Upper lobe of left lung (tissue), 6 donors: ENCODE data around the gene SRBD1. TPM values are rescaled to one million over a fixed set of nuclear protein-coding genes. Genes with fewer than 3 reads are reported as not detected.

Experiments used
- ATAC-seq, 2 donors: fragments of 200-7000 bp; cut with Tn5 transposase; one replicate each; pipeline ENCODE4 v1.9.1; 2022; ENCODE audit warnings: mild to moderate bottlenecking in 2 of 2, moderate library complexity in 2 of 2; ENCODE audit not compliant: low FRiP score in 2 of 2
- DNase-seq, 2 donors: peaks; one replicate each; pipeline ENCODE4 v3.0.0-alpha.2; 2019 to 2020
- H3K27ac ChIP-seq, 4 donors: fragments of 200-600 bp; sonication (generic); one replicate each; pipeline ENCODE4 v1.5.1; 2016 to 2019
- H3K27me3 ChIP-seq, 4 donors: fragments of 200-600 bp; sonication (generic); one replicate each; pipeline ENCODE4 v1.5.1; 2017 to 2019
- H3K36me3 ChIP-seq, 4 donors: fragments of 200-600 bp; sonication (generic); one replicate each; pipeline ENCODE4 v1.5.1; 2016 to 2019
- H3K4me1 ChIP-seq, 4 donors: fragments of 200-600 bp; sonication (generic); one replicate each; pipeline ENCODE4 v1.5.1; 2018 to 2019
- H3K4me3 ChIP-seq, 4 donors: fragments of 200-600 bp; sonication (generic); one replicate each; pipeline ENCODE4 v1.5.1; 2017 to 2019; ENCODE audit warnings: mild to moderate bottlenecking in 2 of 4, moderate library complexity in 1 of 4
- H3K9me3 ChIP-seq, 4 donors: fragments of 200-600 bp; sonication (generic); one replicate each; pipeline ENCODE4 v1.5.1; 2018 to 2019
- EP300 ChIP-seq, 4 donors: sonication (generic); formaldehyde crosslinking; IDR thresholded peaks; one replicate each; pipeline ENCODE4 v1.5.1; 2017; ENCODE audit warnings: antibody characterized with exemption in 4 of 4, control low read depth in 2 of 4
- POLR2A ChIP-seq, 4 donors: fragments of 450-650 bp; IDR thresholded peaks; one replicate each; pipeline ENCODE4 v1.5.1; 2016 to 2017; ENCODE audit warnings: antibody characterized with exemption in 4 of 4, mild to moderate bottlenecking in 2 of 4
- POLR2AphosphoS5 ChIP-seq, 2 donors: sonication (generic); formaldehyde crosslinking; IDR thresholded peaks; one replicate each; pipeline ENCODE4 v1.5.1; 2017; ENCODE audit warnings: antibody characterized with exemption in 2 of 2
- WGBS, 2 donors: methylation state at CpG; one replicate each; pipeline ENCODE4 v1.1.5; 2017 to 2018; 5-methylcytosine and 5-hydroxymethylcytosine counted together
- total RNA-seq, 6 donors: library from RNA; depleted of rRNA in 4 of 6; stranded (reverse); fragments of >200 nt in 4 of 6; gene quantifications; one replicate each; pipeline versions ENCODE4 v1.1.0 to v1.2.1, GENCODE V29; 2016 to 2021
- TF ChIP-seq, protein P1 (sequence below), 6 experiments: fragments of 450-650 bp in 4 of 6; fragments of 200-600 bp in 2 of 6; sonication (generic) in 2 of 6; IDR thresholded peaks; one replicate each; pipeline ENCODE4 v1.5.1; 2016 to 2019; ENCODE audit warnings: antibody characterized with exemption in 6 of 6
- donor health status: DM: no; HTN: no; CAD: no; lungs with moderate emphysema.
- donor health status: DM: no; HTN: yes; CAD: no; lungs with severe emphysema.

The SRBD1 gene
- total RNA-seq, 6 donors from 2014 or later = 16.4 to 38.3 (median 19.0) TPM

DNA sequence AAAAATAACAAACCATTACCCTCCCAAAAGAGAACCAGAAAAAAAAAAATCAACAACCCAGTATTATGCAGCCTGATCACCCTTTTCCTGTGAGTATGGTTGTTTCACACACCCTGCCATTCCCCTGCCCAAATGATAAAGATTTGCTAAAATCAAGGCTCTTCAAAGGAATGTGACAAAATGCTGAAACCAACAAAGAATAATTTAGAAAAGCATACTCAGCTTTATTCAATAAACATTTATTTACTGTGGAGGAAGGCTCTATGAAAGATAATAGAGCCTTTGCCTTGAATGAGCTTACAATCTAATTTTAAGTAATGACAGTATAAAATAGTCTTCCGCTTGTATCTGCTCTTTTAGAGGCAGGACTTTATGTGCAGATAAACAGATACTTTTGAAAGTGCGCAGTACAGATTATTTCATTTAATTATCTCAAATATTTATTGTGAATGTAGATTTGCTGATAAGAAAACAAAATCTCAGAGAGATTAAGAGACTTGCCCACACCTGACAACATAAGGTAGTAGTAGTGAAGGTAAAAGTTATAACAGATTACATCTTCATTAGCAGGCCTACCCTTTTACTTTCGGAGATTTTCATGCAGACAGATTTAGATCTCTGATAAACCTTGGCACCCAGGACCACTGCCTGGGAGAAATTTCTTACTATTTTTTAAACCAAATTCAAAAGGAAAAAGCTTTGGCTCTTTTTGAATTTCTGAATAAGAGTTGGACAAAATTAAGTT, 211.9 kb downstream of the SRBD1 start:
- H3K4me3 ChIP-seq = no peak overlapping the region
- ATAC-seq (no peak), DNase-seq (no peak)
- no peaks in the 10 kb centered on the region for H3K27me3 ChIP-seq
- no peak overlapping the region for H3K27ac ChIP-seq
- 99% methylated on average over 3 of the region's 3 CpGs for WGBS, 2 donors
- peaks cover 0 to 5% (median 0%) of the 10 kb centered on the region in 4 donors for H3K36me3 ChIP-seq
- H3K4me1 ChIP-seq = no peaks in the 10 kb centered on the region
- TF ChIP-seq, protein P1, sequence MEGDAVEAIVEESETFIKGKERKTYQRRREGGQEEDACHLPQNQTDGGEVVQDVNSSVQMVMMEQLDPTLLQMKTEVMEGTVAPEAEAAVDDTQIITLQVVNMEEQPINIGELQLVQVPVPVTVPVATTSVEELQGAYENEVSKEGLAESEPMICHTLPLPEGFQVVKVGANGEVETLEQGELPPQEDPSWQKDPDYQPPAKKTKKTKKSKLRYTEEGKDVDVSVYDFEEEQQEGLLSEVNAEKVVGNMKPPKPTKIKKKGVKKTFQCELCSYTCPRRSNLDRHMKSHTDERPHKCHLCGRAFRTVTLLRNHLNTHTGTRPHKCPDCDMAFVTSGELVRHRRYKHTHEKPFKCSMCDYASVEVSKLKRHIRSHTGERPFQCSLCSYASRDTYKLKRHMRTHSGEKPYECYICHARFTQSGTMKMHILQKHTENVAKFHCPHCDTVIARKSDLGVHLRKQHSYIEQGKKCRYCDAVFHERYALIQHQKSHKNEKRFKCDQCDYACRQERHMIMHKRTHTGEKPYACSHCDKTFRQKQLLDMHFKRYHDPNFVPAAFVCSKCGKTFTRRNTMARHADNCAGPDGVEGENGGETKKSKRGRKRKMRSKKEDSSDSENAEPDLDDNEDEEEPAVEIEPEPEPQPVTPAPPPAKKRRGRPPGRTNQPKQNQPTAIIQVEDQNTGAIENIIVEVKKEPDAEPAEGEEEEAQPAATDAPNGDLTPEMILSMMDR (IDR thresholded peaks at IDR 0.05) = no peak
- no peak for TF ChIP-seq POLR2A (IDR thresholded peaks at IDR 0.05)
- no peak for TF ChIP-seq EP300 (IDR thresholded peaks at IDR 0.05)
- no peak for TF ChIP-seq POLR2AphosphoS5 (IDR thresholded peaks at IDR 0.05)
- no peaks in the 10 kb centered on the region for H3K9me3 ChIP-seq

DNA sequence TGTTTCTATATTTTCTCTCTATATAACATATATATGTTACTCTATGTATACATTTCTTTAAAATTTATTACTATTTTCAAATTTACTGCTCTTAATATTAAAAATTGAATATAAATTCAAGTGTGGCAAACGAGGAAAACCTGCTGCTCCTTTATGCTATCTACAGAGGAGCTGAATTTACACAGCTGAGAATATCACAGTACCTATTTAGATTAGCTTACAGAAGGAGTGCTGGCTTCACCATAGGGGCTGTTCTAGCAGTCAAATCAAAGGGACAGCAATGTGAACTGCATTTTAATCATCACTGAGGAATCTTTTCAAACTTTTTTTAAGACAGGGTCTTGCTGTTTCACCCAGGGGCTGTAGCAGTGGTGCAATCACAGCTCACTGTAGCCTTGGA, 213.8 kb downstream of the SRBD1 start:
- H3K9me3 ChIP-seq = no peaks in the 10 kb centered on the region
- no peaks in the 10 kb centered on the region for H3K27me3 ChIP-seq
- WGBS, 2 donors = 91 to 94% methylated on average over 1 of the region's 1 CpG
- ATAC-seq = no peak
- TF ChIP-seq POLR2AphosphoS5 (IDR thresholded peaks at IDR 0.05) = no peak
- no peak for TF ChIP-seq POLR2A (IDR thresholded peaks at IDR 0.05)
- TF ChIP-seq, protein P1 (IDR thresholded peaks at IDR 0.05) = no peak
- TF ChIP-seq EP300 (IDR thresholded peaks at IDR 0.05) = no peak
- no peak for DNase-seq
- H3K36me3 ChIP-seq = peaks cover 0 to 11% (median 2%) of the 10 kb centered on the region in 4 donors
- no peaks in the 10 kb centered on the region for H3K4me1 ChIP-seq
- no peak overlapping the region for H3K4me3 ChIP-seq
- H3K27ac ChIP-seq = no peak overlapping the region

DNA sequence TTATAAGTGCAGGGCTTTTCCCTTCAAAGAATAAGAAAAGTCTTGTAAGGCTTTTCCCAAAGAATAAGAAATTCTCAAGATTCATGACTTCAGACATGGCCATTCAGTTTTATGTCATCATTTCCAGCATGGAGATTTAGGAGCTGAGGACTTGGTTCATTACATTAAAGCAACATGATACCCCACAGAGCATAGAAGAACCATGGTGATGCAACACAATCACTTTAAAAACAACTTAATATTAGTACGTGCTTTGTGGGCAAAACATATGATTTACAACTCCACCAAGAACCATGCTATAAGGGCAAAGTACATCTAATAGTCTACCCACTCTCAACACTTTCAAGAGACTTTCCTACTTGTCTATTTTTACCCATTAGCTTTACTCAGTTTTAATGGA, 214.4 kb downstream of the SRBD1 start:
- peaks cover 0 to 13% (median 2%) of the 10 kb centered on the region in 4 donors for H3K36me3 ChIP-seq
- no peak overlapping the region for H3K4me3 ChIP-seq
- ATAC-seq (no peak), DNase-seq (no peak)
- 95 to 100% methylated on average over 1 of the region's 1 CpG for WGBS, 2 donors
- TF ChIP-seq, protein P1 (IDR thresholded peaks at IDR 0.05) = no peak
- TF ChIP-seq EP300 (IDR thresholded peaks at IDR 0.05) (no peak), POLR2AphosphoS5 (IDR thresholded peaks at IDR 0.05) (no peak), POLR2A (IDR thresholded peaks at IDR 0.05) (no peak)
- no peak overlapping the region for H3K27ac ChIP-seq
- H3K27me3 ChIP-seq = no peaks in the 10 kb centered on the region
- no peaks in the 10 kb centered on the region for H3K4me1 ChIP-seq
- H3K9me3 ChIP-seq = no peaks in the 10 kb centered on the region

DNA sequence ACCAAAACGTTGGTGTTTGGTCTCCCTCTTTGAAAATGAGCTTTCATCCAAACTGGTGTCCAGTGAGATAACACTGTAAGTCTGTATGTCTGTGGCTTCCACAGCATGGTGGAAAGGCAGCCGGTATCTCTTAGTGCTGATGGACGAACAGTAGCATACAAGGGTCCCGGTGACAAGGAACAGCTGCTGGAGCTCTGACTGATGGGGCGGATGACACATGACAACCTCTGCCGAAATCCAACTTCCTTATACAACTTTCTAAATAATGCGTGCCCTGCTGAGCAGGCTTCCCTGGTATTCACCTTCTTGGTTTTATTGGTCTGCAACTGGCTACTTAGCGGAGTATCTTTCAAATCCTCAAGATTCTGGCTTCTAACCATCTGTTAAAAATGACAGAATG, 216.2 kb downstream of the SRBD1 start:
- ATAC-seq (no peak), DNase-seq (no peak)
- Histone ChIP-seq H3K9me3 (no peaks in the 10 kb centered on the region), H3K4me1 (no peaks in the 10 kb centered on the region), H3K27me3 (no peaks in the 10 kb centered on the region), H3K4me3 (no peak overlapping the region), H3K27ac (no peak overlapping the region), H3K36me3 (peaks cover 0 to 8% (median 2%) of the 10 kb centered on the region in 4 donors)
- WGBS, 2 donors = 88 to 91% methylated on average over 8 of the region's 8 CpGs
- TF ChIP-seq, protein P1 (IDR thresholded peaks at IDR 0.05) = no peak
- TF ChIP-seq POLR2AphosphoS5 (IDR thresholded peaks at IDR 0.05) (no peak), EP300 (IDR thresholded peaks at IDR 0.05) (no peak), POLR2A (IDR thresholded peaks at IDR 0.05) (no peak)

DNA sequence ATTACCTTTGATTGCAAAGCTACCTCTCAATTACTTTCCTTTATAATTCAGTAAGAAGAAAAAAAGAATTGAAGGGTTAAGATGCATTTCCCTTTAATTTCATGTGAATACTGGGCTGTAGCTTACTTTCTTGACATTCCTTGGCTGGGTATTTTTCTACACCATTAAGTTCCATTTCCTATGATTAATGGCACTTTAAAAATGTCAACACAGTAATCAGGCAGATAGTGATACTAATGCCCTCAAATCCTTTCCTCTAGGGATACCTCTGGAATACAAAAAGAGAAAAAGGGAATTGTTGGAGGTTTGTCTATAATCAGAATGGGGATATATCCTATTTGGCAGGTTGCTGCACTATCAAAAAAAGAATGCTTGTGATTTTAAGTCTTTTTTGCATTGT, 216.9 kb downstream of the SRBD1 start:
- H3K36me3 ChIP-seq = peaks cover 0 to 11% (median 2%) of the 10 kb centered on the region in 4 donors
- no peak for ATAC-seq
- no peaks in the 10 kb centered on the region for H3K27me3 ChIP-seq
- no peak overlapping the region for H3K4me3 ChIP-seq
- no peaks in the 10 kb centered on the region for H3K9me3 ChIP-seq
- no peak for DNase-seq
- TF ChIP-seq EP300 (IDR thresholded peaks at IDR 0.05) = no peak
- TF ChIP-seq POLR2AphosphoS5 (IDR thresholded peaks at IDR 0.05) = no peak
- no peak for TF ChIP-seq POLR2A (IDR thresholded peaks at IDR 0.05)
- TF ChIP-seq, protein P1 (IDR thresholded peaks at IDR 0.05) = no peak
- no peak overlapping the region for H3K27ac ChIP-seq
- H3K4me1 ChIP-seq = no peaks in the 10 kb centered on the region
